HEK293T (cell line): Measurements from ENCODE around the gene MRAS.

Experiments used
- BHLHE40 ChIP-seq: fragments of 450-650 bp; IDR thresholded peaks from 2 replicates; pipeline ENCODE4 v1.6.1; 2016; ENCODE audit warnings: mild to moderate bottlenecking, moderate library complexity, borderline replicate concordance
- ELF4 ChIP-seq: fragments of 450-650 bp; IDR thresholded peaks from 2 replicates; pipeline ENCODE4 v1.6.1; 2017; ENCODE audit warnings: antibody characterized with exemption
- FOXA1 ChIP-seq: fragments of 450-650 bp; IDR thresholded peaks from 2 replicates; pipeline ENCODE4 v1.6.1; 2016; ENCODE audit warnings: mild to moderate bottlenecking
- FOXK2 ChIP-seq: fragments of 450-650 bp; IDR thresholded peaks from 2 replicates; pipeline ENCODE4 v1.6.1; 2016; ENCODE audit warnings: mild to moderate bottlenecking
- FOXM1 ChIP-seq: fragments of 450-650 bp; IDR thresholded peaks from 2 replicates; pipeline ENCODE4 v1.6.1; 2017; ENCODE audit warnings: mild to moderate bottlenecking, borderline replicate concordance
- HDGF ChIP-seq: fragments of 450-650 bp; IDR thresholded peaks from 2 replicates; pipeline ENCODE4 v1.6.1; 2017; ENCODE audit warnings: antibody characterized with exemption, borderline replicate concordance
- L3MBTL2 ChIP-seq: fragments of 450-650 bp; conservative IDR thresholded peaks from 2 replicates; pipeline ENCODE4 v1.6.1; 2016; ENCODE audit warnings: mild to moderate bottlenecking
- PKNOX1 ChIP-seq: fragments of 450-650 bp; IDR thresholded peaks from 2 replicates; pipeline ENCODE4 v1.6.1; 2016
- SP1 ChIP-seq: fragments of 450-650 bp; IDR thresholded peaks from 2 replicates; pipeline ENCODE4 v1.6.1; 2017
- SUZ12 ChIP-seq: fragments of 450-650 bp; IDR thresholded peaks from 2 replicates; pipeline ENCODE4 v1.6.1; 2016; ENCODE audit warnings: mild to moderate bottlenecking
- TARDBP ChIP-seq: fragments of 450-650 bp; IDR thresholded peaks from 2 replicates; pipeline ENCODE4 v1.6.1; 2016
- ZNF384 ChIP-seq: fragments of 450-650 bp; IDR thresholded peaks from 2 replicates; pipeline ENCODE4 v1.6.1; 2016

DNA sequence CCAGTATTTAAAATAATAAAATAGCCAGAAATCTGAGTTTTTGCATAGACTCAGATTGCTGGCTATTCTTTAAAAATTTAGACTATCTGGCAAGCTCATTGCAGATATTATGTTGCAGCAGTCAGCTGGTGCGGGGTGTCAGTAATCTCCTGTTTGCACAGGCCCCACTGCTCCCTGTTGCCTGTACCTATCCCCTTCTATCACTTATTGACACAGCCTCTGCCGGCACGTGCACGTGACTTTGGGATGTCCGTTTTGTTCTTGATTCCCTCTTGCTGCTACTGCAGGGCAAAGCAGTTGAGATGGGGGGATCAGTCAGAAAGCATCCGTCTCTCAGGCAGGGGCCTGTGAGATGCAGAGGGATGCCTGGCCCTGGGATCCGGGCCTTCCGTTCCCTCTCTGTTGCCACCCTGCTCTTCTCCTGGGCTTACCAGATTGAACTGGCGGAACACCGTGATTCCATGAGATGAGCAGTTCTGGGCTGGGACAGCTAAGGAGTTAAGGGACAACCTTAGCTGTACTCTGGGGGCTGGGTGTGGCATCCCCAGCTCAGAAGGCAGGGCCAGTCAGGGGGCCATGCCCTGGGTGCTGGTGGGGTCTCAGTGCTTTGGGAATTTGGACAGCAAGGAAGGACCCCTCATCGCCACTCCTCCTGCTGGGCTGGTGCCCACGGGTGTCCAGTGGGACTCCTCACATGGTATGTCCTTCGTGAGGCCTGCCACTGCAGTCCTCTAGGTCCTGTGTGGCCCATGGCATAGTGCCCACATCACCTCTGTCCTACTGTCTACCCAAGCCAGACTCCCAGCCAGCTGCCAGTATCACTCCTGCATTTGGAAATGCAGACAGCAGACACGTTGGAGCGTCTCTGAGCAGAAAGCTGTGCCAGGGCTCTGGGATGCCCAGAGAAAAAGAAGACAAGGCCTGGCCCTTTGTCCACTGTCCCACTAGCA lies 11.8 kb downstream of the MRAS start:
- TF ChIP-seq SP1: no peak
- no peak for TF ChIP-seq BHLHE40
- TF ChIP-seq FOXM1: no peak
- TF ChIP-seq ELF4: no peak
- TF ChIP-seq FOXK2: no peak
- TF ChIP-seq PKNOX1: no peak
- no peak for TF ChIP-seq ZNF384
- TF ChIP-seq FOXA1: no peak
- no peak for TF ChIP-seq TARDBP
- no peak for TF ChIP-seq HDGF
- no peak for TF ChIP-seq SUZ12
- no peak for TF ChIP-seq L3MBTL2
